NCI-H82 treated with DMSO at 0.1 percent for 48 hours (cell line): Measurements from ENCODE around the gene PRMT7.

Experiments
- DNase-seq: peaks from one replicate; lab custom pipeline; 2025; ENCODE audit not compliant: unreplicated experiment; lab: John Stamatoyannopoulos, UW

Gene PRMT7

DNA sequence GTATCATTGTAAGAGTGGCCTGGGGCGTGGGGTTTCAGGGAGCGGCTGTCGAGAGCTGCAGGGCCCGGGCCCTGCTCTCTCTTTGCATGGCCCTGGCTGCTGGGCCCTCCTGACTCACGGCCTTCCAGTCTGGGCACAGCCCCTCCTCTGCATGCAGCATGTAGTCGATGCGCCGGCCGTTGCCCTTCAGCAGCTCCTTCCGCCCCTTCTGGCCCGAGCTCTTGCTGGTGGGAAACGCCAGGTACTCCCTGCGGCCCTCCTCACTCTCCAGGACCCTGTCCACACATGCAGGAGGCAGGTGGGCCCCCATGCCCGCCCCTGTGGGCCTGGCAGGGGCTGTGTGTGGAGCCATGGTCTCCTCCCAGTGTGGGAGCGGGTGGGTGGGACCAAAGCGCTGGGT is 50.7 kb downstream of the PRMT7 start:
- DNase-seq, result no peak

DNA sequence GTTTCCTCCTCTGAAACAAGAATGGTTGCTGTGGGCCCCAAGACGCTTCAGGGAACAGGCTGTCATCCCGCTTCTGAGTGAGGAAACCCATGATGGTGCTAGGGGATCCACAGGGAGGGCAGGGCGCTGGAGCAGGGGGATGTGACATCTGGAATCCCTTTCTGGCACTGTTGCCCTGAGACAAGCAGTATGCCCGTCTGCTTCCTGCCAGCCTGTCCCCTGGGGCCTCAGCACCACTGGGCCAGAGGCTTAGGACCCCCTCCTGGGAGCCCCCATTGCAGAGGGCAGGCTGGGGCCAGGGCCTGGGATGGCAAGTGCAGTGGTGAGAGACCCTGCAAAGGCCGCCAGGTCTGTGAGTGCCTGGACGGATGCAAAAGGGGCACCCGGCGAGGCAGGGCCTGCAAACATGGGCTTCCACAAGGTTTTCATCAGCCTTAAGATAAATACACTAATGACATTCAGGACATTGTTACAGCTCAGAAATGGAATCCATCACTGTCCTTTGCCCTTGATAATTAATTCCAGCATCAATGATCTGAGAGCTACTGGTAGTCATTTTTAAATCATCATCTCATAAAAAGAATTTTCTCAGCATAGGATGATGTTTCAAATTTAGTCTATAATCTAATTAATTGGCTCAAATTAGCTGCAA is 51.6 kb downstream of the PRMT7 start:
- DNase-seq, result no peak

DNA sequence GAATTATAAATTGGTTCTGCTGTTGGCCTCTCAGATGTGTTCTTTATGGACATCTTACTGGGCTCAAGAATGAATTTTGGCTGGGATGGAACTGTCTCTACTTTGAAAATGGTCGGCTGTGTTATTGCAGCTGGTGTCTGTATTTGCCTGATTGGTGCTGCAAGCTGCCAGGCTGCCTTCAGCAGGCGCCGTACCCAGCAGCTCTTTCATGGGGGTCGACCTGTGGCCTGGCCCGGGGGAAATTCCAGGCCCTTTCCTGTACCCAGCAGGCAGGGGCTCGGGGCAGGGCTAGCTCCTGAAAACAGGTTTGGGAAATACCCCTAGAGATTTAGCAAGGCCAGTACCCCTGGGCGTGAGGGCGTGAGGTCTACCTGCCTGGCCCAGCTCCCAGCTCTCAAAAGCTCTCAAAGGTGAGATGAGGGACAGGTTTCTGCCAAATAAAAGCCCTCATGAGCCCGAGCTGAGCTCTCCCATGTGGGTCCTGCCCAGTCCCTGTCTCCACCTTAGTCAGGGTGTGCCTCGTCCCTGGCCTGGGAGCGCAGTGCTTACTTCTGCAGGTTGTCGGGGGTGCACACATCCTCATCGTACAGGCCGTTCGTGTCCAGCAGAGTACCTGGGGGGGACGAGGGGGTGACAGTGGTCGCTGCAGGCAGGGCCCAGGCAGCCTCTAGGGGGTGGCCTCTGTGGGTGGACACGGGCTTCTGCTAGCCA is 52.3 kb downstream of the PRMT7 start:
- DNase-seq, result no peak

DNA sequence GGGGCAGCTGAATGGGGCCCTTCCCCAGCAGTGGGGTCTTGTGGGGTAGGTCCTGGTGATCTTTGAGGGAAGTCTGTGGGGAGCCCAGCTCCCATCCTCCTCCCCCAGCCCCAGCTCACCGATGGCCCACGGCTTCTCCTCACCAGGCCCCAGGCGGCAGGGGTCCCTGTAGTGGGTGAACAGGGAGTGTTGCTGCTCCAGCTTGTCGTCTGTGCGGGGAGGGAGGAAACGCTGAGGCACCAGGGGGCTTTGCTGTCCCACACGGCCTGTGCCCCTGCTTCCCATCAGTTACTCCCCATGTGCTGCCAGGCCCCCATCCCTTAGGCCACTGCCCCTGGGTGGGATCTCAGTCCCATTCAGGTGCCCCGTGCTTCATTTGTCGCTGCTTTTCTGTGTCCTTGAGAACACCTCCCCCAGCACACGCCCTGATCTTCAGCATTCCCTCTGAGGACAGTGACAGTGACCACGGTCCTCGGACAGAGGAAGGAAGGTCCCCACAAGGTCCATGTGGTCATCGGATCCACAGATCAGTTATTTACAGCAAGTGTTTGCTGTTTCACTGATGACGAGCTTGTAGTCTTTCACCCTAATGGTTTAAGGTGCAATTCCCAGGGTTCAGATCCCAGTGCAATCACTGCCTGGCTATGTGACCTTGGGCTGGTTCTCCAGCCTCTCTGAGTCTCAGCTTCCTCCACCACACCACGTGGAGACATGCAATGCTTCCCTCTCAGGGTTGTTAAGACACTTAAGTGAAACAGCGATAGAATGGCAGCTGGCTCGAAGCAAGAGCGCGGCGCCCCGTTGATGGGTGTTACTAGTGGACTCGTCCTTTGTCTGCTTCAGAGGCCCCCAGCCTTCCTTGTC is 53.1 kb downstream of the PRMT7 start:
- DNase-seq, result no peak

DNA sequence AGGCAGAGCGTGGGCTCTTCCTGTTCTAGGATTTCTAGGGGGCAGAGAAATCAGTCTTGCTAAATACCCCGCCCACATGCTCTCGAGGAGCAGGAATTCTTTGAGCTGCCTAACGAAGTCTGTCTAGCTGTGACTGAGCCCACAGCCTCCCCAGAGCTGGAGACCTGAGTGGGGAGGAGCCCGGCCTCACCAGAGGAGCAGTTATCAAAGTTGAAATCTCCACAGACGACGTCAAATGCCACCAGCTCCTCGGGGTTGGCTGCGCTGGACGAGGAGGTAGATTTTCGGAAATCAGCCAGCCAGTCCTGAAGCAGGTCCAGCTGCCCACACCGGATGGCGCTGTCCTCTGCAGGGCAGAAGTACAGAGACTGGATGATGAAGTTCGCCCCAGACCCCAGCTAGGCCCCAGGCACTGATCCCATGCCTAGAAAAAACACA is 53.8 kb downstream of the PRMT7 start:
- no peak for DNase-seq

DNA sequence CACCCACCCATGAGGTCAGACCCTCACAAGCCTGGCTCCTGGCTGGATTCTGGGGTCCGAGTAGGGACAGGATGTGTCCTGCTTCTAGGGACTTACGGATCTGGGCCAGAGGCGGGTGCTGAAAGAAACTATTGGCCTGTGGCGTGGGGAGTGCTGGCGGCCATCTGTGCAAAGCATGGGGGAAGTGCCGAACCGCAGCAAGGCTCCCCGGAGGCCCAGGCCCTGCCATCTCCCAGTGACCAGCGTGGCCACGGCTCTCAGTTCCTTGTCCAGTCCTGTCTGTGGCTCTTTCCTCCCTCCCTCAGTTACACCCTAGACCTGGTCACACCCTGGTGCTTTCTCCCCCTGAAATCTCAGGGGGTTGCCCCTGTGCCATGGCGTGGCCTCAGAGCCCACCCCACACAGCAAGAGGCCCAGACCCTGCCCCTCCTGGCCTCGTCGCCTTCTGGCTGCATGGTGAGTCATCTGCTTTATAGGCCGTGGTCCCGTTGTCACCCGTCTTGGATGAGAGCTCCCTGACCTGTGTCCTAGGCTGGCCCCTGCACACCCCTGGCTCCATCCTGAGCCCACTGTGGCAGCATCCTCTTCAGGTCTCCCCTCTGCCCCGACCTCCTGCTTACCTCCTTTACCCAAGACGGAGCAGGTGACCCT is 54.5 kb downstream of the PRMT7 start:
- no peak for DNase-seq

DNA sequence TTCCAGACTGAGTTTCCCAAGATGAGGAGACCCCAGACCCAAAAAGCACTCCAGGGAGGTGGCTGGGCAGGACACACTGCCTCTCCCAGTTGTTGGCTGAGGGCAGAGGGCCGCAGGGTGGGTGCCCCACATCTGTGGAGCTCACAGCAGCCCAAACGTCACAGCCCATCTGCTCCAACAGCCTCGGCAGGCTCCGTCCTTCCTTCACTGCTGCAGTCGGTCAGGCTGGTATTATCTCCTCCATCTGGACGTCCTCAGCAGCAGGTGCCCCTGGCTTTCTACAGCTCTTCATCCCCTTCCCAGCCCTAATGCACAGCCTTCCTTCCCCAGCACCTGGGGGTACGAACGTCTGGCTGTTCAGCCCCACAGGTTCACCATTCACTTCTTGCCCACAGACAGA is 55.2 kb downstream of the PRMT7 start:
- peak; percentile 27 for DNase-seq

DNA sequence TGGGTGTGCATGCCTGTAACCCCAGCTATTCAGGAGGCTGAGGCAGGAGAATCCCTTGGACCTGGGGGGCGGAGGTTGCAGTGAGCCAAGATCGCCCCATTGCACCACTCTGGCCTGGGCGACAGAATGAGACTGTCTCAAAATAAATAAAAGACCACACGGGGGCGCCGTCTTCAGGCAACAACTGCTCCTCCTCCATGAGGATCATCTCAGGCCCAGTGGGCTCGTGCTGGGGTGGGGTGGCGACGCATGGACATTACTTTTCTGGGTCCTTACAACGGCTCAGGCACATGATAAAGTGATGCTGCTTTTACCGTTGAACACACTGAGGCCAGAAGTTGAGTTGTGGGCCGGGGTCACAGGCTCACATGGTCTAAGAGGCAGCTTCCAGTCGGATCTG is 56.2 kb downstream of the PRMT7 start:
- DNase-seq, result peak; percentile 15

DNA sequence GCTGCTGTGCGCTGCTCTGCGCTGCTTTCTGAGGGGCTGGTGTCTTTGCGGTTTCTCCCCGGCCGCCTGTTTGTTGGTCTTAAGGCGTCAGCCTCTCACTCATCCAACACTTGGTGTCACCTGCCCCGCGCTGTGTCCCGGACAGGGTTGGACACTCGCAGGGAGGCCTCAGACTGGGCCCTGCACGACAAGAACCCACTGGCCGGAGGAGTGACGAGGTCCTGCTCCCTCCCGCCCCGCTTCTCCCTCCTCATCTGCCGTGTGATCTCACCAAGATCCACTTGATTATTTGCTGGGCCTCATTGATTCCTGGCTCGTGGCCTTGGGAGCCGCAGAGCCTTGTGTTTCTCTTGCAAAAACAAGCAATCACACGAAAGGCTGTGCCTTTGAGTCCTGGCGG is 56.6 kb downstream of the PRMT7 start:
- no peak for DNase-seq

DNA sequence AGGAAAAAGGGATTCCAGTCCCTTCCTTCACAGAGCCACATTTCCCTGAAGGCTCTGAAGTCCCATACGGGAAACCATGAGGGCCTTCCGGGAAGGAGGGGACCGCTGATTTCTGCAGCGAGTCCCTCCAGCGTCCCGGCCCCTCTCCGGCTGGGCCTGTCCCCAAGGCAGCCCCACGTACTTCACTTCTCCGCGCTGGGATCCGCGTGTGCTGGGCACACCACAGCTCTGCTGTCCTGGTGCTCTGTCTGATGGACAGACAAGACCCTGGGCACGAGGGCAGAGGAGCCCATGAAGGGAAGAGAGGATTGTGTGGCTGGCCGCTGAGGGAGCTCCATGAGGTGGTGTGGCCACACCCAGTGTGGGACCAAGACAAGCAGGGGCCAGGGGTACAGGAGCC is 57.1 kb downstream of the PRMT7 start:
- DNase-seq, result no peak

DNA sequence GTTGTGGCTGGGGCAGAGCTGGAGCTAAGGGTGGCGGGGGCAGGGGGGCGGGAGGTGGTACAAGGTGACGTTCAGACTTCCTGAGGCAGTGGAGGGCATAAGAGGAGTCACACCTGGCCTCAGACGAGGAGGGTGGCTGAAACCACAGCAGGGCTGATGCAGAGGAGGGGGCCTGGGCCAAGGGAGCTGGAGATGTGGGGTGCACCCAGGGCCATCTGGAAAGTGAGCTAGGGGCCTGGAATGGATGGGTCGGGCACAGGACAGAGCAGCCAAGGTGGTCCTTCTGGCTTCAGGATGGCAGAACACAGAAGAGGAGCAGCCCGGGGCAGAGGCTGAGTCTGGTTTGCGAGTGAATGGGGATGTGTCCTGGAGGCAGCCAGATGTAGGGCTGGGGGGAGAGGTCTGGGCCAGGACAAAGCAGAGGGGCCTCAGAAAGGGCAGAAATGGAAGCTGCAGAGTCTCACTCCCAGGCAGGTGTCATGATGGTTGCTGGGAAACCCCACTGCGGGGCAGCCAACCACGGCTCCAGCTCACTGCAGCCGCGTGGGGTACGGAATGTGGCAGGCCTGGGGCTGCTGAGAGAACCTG is 57.6 kb downstream of the PRMT7 start:
- DNase-seq, result no peak

DNA sequence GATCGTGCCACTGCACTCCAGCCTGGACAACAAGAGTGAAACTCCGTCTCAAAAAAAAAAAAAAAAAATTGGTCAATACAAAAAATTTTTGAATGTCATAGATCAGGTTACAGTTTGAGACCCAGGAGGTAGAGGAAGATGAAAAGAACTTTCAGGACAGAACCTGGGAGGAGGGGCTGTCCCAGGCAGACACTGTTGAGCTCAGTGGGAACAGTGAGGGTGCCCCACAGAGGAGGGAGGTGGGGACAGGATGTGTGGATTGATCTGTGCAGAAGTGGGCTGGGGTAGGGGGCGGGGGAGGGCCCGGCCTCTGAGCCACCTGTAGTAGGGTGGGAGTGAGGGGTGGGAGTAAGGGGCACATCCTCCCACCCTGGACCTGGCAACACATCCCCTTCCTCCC is 58.3 kb downstream of the PRMT7 start:
- DNase-seq, result no peak

DNA sequence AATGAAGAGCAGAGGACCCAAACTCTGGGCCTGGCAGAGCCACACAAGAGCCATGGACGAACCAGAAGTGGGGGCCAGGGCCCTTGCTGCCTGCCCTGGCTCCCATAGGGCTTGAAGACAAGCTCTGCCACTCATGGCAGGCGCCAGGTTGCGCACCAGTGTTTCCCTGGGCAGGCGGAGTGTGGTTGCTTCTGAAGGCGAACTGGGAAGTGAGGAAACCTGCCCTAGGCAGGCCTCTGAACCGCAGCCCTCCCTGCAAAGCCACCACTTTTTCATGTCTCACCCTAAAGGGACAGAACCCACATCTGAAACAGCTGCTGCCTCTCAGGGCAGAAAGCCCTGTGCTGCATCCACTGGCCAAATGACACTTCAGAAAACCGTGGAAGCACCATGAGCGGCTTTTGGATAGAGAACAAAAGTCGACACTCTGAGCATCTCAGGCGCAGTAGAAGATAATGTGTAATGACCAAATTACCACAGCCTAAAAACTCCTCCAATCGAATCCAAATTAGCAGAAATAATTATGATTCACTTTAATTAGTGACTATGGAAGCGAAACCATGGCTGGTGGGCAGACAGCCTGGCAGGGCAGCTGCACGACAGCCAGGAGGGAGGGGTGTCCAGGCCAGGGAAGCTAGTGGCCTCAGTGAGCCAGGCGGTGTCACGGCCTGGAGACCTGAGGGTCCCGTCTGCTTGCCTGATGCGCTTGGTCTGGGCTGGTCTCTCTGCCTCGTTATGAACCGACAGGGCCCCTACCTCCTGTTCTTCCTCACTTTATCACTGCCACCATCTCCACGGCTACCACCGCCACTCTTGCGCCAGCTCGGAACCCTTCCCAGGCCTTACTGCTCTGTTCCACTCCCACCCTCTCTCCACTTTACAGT is 59.1 kb downstream of the PRMT7 start:
- DNase-seq, result no peak

DNA sequence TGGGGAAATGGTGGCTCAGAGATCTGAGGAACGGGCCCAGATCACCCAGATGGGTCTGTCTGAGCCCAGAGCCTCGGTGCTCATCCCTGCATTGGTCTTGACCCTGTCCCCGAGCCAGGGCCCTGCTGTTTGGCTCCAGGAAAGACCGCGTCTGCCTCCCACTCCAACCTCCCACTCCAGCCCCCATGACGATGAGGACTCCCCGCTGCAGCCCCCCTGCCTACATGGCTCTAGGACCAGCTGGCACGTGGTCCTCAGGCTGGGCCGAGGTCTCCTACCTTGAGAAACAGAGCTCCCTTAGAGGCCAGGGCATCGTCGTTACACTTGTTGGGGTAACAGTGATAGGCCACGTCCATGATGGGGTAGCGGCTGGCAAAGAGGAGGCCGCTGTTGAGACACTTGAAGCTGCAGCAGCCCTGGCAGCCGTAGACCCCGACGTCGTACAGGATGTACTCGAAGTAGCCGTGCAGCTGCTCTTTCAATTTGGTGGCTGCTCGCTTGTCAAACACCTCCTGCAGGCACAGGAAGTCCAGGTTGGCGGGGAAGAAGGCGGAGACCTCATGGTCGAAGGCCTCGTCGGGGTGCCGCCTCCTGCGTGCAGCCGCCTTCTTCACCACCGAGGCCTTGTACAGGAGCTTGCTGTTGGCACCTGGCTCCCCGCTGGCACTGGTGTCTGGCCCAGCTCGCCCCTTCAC is 59.9 kb downstream of the PRMT7 start:
- DNase-seq, result no peak

DNA sequence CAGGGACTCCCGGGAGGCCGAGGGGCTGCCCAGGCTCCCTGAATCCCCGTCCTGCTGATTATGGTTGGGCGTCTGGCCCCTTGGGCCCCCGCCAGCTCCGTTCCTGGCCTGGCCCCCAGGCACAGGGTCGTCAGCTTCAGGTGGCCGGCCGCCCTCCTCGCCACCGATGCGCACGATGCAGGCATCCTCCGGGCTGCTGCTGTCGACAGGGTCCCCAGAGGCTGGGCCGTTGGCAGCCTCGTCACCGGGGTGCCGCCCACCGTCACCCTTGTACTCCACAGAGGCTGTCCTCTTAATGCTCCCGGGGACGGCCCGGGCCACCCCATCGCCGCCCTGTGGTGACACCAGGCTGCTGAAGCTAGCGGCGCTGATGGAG is 60.4 kb downstream of the PRMT7 start:
- no peak for DNase-seq

DNA sequence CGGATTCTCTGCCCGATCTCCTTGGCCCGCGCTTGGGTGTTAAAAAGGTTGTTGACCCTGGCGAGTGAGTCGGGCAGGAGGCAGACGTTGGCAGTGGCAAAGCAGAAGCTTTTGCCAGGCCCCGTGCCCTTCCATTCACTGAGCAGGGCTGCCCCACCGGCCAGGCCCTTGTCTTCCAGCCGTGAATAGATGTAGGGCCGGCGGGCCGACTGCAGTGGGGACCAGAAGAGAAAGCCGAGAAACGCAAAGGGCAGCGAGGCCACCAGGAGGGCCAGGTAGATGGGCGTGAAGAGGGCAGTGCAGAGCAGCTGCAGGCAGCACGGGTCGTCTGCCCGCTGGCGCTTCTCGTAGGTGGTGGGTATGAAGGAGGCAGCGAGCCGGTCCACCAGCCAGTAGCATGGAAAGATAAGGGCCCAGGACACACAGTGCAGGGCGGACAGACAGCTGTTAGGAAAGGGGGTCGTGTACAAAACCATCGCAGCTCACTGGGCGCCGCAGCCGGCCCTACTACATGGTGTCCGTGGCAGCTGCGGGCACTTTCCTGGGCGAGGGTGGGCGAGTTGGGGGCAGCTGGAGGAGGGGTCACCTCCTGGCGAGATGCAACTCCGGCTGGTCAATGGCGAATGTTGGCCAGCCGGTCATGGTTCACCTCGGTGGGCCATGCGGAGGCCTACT is 61.0 kb downstream of the PRMT7 start:
- DNase-seq, result no peak

DNA sequence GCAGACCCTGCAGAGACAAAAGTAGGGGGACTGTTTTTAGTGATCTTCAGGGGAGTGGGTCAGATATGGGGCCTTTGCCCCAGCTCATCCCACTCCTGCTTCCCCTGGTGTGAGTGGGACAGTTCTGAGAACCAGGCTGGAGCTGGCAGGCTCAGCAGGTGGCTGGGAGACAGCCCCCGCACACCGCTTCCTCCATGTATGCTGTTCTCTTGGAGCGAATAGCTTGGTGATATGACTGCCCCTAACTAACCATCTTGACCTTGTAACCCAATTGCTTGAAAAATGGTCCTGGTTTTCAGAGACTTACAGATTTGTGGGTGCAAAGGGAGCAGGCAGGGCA is 61.5 kb downstream of the PRMT7 start:
- DNase-seq, result no peak

DNA sequence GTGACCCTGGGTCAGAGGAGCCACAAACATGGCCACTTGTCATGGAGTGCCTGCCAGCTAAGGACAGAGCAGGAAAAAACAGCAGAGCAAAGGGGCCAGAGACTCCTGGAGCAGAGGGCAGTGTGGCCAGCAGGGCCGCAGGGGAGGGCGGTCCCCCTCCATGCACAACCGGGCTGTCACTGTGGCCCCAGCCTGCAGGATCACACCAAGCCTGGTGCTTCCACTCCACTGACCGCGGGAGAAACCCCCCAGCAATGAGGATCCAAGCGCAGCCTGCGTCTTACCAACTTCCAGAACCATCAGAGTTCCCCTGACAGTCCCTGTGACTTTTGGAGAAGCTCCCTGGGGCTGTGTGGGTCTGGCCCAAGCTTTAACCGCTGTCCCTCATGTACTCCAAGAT is 62.0 kb downstream of the PRMT7 start:
- DNase-seq, result no peak
